ENCODE data around the gene CRYBG2. TPM values are rescaled to one million over a fixed set of nuclear protein-coding genes. Genes with fewer than 3 reads are reported as not detected.

CRYBG2 gene
- total RNA-seq, 4 donors from 2014 or later = 42.0 to 51.9 (median 51.8) TPM; not detected in 1

DNA sequence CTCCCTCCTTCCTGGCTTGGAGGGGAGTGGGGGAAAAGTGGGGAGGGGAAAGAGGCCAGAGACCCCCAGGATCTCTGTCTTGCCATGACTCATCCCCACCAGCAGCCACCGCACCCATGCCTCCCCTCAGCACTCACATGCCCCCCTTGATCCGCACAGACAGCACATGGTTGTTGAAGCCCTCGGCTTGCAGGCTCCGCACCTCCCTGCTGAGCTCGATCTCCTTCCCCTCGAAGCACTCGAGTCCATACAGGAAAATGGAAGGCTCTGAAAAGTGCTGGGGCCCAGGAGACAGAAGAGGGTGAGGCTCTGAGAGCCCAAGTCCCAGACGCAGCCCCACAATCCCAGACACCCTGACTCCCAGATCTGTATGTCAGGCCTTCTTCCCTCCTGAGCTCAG is 25.3 kb downstream of the CRYBG2 start:
- DNase-seq = no peak
- H3K4me1 ChIP-seq = no peaks in the 10 kb centered on the region
- peaks cover 0 to 3% (median 0%) of the 10 kb centered on the region in 3 donors for H3K36me3 ChIP-seq
- H3K4me3 ChIP-seq = no peak overlapping the region
- no peaks in the 10 kb centered on the region for H3K9me3 ChIP-seq
- H3K27ac ChIP-seq = no peak overlapping the region
- TF ChIP-seq, protein P1, sequence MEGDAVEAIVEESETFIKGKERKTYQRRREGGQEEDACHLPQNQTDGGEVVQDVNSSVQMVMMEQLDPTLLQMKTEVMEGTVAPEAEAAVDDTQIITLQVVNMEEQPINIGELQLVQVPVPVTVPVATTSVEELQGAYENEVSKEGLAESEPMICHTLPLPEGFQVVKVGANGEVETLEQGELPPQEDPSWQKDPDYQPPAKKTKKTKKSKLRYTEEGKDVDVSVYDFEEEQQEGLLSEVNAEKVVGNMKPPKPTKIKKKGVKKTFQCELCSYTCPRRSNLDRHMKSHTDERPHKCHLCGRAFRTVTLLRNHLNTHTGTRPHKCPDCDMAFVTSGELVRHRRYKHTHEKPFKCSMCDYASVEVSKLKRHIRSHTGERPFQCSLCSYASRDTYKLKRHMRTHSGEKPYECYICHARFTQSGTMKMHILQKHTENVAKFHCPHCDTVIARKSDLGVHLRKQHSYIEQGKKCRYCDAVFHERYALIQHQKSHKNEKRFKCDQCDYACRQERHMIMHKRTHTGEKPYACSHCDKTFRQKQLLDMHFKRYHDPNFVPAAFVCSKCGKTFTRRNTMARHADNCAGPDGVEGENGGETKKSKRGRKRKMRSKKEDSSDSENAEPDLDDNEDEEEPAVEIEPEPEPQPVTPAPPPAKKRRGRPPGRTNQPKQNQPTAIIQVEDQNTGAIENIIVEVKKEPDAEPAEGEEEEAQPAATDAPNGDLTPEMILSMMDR (IDR thresholded peaks at IDR 0.05) = no peak
- H3K27me3 ChIP-seq = no peaks in the 10 kb centered on the region

DNA sequence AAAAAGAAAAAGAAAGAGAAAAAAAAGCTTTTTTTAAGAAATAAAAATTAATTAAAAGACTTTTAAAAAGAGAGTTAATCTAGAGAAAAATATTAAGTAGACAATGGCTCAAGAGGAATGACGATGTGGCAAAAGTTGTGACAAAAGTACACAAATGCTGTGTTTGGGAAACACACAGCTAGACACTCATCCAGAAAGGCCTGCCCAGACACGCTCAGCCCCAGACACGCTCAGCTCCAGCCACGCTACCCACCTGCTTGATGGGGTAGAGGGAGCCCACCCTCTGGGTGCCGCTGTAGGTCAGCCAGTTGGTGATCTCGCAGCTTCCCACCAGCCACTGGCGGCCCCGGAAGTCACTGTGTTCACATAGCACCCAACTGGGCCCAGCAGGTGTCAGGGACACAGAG is 26.0 kb downstream of the CRYBG2 start:
- Histone ChIP-seq H3K27me3 (no peaks in the 10 kb centered on the region), H3K4me3 (no peak overlapping the region), H3K4me1 (no peaks in the 10 kb centered on the region), H3K27ac (no peak overlapping the region), H3K36me3 (peaks cover 0 to 3% (median 0%) of the 10 kb centered on the region in 3 donors), H3K9me3 (no peaks in the 10 kb centered on the region)
- DNase-seq = no peak
- TF ChIP-seq, protein P1 (IDR thresholded peaks at IDR 0.05) = no peak
- TF ChIP-seq POLR2A (IDR thresholded peaks at IDR 0.05) = no peak

GRCh38 chr1:26324550-26324949 is 29.4 kb downstream of the CRYBG2 start:
- no peak overlapping the region for H3K27ac ChIP-seq
- no peaks in the 10 kb centered on the region for H3K9me3 ChIP-seq
- H3K4me3 ChIP-seq = no peak overlapping the region
- no peak for DNase-seq
- no peak for TF ChIP-seq POLR2A (IDR thresholded peaks at IDR 0.05)
- TF ChIP-seq, protein P1 (IDR thresholded peaks at IDR 0.05) = no peak
- H3K4me1 ChIP-seq = peaks cover 0 to 22% (median 9%) of the 10 kb centered on the region in 4 donors
- H3K27me3 ChIP-seq = no peaks in the 10 kb centered on the region
- peaks cover 0 to 15% (median 0%) of the 10 kb centered on the region in 3 donors for H3K36me3 ChIP-seq

DNA sequence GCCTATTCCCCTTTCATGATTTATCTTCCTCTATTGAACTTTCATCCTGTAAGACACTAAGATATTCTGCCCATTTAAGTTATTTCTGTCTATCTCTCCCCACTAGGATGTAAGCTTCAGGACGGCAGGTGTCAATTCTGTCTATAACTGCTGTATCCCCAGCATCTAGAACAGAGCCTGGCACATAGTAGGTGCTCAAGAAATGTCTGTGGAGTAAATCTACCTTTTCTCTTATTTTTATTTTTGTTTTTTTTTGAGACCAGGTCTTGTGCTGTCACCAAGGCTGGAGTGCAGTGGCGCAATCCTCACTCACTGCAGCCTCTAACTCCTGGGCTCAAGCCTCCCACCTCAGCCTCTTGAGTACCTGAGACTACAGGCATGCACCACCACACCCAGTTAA is 30.5 kb downstream of the CRYBG2 start:
- TF ChIP-seq, protein P1 (IDR thresholded peaks at IDR 0.05) = no peak
- no peak for TF ChIP-seq POLR2A (IDR thresholded peaks at IDR 0.05)
- DNase-seq = no peak

DNA sequence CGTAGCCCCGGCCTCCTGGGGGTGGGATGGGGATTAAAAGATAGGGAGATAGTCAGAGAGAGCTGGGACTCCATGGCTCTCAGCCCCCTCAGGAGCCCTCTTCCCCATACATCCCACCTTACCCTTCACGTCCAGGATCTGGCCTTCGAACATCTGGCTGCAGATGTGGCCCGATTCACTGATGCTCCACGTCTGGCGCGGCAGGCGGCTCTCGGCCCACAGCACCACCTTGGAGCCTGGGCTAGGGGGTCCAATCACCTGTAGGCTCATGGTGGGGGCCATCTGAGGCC is 31.9 kb downstream of the CRYBG2 start:
- H3K36me3 ChIP-seq = peaks cover 0 to 12% (median 0%) of the 10 kb centered on the region in 3 donors
- H3K27me3 ChIP-seq = no peaks in the 10 kb centered on the region
- H3K27ac ChIP-seq = peak overlapping the region in 1 of 4 donors; percentile 90
- peaks cover 0 to 26% (median 13%) of the 10 kb centered on the region in 4 donors for H3K4me1 ChIP-seq
- H3K4me3 ChIP-seq = no peak overlapping the region
- TF ChIP-seq, protein P1 (IDR thresholded peaks at IDR 0.05) = no peak
- no peaks in the 10 kb centered on the region for H3K9me3 ChIP-seq
- no peak for DNase-seq

More for the DNA sequence above, 30.5 kb downstream of the CRYBG2 start:
- Histone ChIP-seq H3K27me3 (no peaks in the 10 kb centered on the region), H3K4me1 (peaks cover 0 to 22% (median 9%) of the 10 kb centered on the region in 4 donors), H3K27ac (no peak overlapping the region), H3K4me3 (no peak overlapping the region), H3K9me3 (no peaks in the 10 kb centered on the region), H3K36me3 (peaks cover 0 to 15% (median 0%) of the 10 kb centered on the region in 3 donors)

Data from Peyer's patch (tissue), 4 donors.